Measurements from ENCODE around the gene ANO2. TPM values are rescaled to one million over a fixed set of nuclear protein-coding genes. Genes with fewer than 3 reads are reported as not detected.

ANO2 gene
- total and polyA plus RNA-seq, 2 donors (not counting 3 experiments of a cell fraction or from before 2014, with no cell fraction given), result 15.4 to 65.0 TPM

GRCh38 chr12:5661811-5662210 is 283.2 kb downstream of the ANO2 start:
- Histone ChIP-seq H3K9me3 (replicated peaks; ENCODE audit: control insufficient read depth, insufficient read depth, low read length) (no peaks in the 10 kb centered on the region), H4K20me1 (replicated peaks; ENCODE audit: control insufficient read depth, extremely low read depth, insufficient read depth, low read length) (peaks cover 2% of the 10 kb centered on the region), H3K27me3 (ENCODE audit: control insufficient read depth in 2 of 2, insufficient read depth in 2 of 2, low read length in 2 of 2) (no peaks in the 10 kb centered on the region), H3K4me2 (ENCODE audit: insufficient read depth, low read length) (no peak overlapping the region), H3K79me2 (ENCODE audit: control insufficient read depth, insufficient read depth, low read length) (no peaks in the 10 kb centered on the region), H3K4me3 (replicated peaks in 1 of 3; ENCODE audit: insufficient read depth in 1 of 3, low read depth in 1 of 3, low read length in 3 of 3) (no peak overlapping the region), H3K27ac (ENCODE audit: insufficient read depth, low read depth, low read length) (no peak overlapping the region), H3K4me1 (ENCODE audit: control insufficient read depth, extremely low read depth, insufficient read depth, low read length) (peaks cover 7% of the 10 kb centered on the region), H3K36me3 (ENCODE audit: control insufficient read depth in 2 of 2, extremely low read depth in 1 of 2, insufficient read depth in 2 of 2, low read length in 2 of 2) (no peaks in the 10 kb centered on the region), H3K9ac (replicated peaks; ENCODE audit: extremely low read depth, insufficient read depth, low read length) (no peak overlapping the region), H2AFZ (ENCODE audit: low read depth, low read length) (no peak overlapping the region), H3K9me1 (replicated peaks; ENCODE audit: control insufficient read depth, extremely low read depth, insufficient read depth, low read length) (no peaks in the 10 kb centered on the region)
- POLR2A ChIA-PET, result no interaction called here
- DNase-seq (ENCODE audit: low read depth, low spot score), result no peak
- dilution Hi-C loops (cut with MboI; ENCODE audit: extremely low pct_ligation_motif_present, low sequenced_read_pairs), result no loop called here
- intact Hi-C loops (cut with micrococcal nuclease), result no loop called here
- TF ChIP-seq FOS (IDR thresholded peaks at IDR 0.05; ENCODE audit: borderline replicate concordance, insufficient read depth, low read length) (no peak), CTCF (IDR thresholded peaks at IDR 0.05; ENCODE audit: extremely low read depth in 1 of 2, insufficient read depth in 1 of 2, low read depth in 1 of 2, low read length in 2 of 2) (no peak), POLR2A (IDR thresholded peaks at IDR 0.05; ENCODE audit: low read depth, low read length) (no peak), JUN (IDR thresholded peaks at IDR 0.05; ENCODE audit: borderline replicate concordance, insufficient read depth, insufficient read length, low read depth) (no peak), POLR2AphosphoS5 (IDR thresholded peaks at IDR 0.05; ENCODE audit: insufficient read depth, low read depth, low read length) (no peak), GATA2 (IDR thresholded peaks at IDR 0.05; ENCODE audit: insufficient read depth, insufficient read length, low read depth, low read length) (no peak), MAX (IDR thresholded peaks at IDR 0.05; ENCODE audit: insufficient read depth, insufficient read length) (no peak), MYC (IDR thresholded peaks at IDR 0.05; ENCODE audit: low read depth, low read length) (no peak), EZH2 (IDR thresholded peaks at IDR 0.05; ENCODE audit: borderline replicate concordance, low read depth, low read length, severe bottlenecking) (no peak)
- CTCF ChIA-PET, result no interaction called here
- no TSS peak for BruUV-seq (replicated peaks)
- FAIRE-seq, result no peak
